ENCODE results near the gene SSTR5.

- TF ChIP-seq CTCF (IDR thresholded peaks at IDR 0.05) = no peak
- no peak for TF ChIP-seq POLR2A (IDR thresholded peaks at IDR 0.05)
These were observed 45.1 kb upstream of the SSTR5 start for GRCh38 chr16:1027501-1027815.
